GM19023 (cell line): ENCODE data around the gene SH3RF3.

ENCODE experiments used
- ATAC-seq: cut with Tn5 transposase; IDR thresholded peaks from one replicate; pipeline ENCODE4 v1.9.1; 2021; ENCODE audit warnings: mild to moderate bottlenecking, moderate library complexity; ENCODE audit not compliant: unreplicated experiment

The SH3RF3 gene

GRCh38 chr2:109371481-109372170 is 242.6 kb downstream of the SH3RF3 start:
- ATAC-seq = no peak

DNA sequence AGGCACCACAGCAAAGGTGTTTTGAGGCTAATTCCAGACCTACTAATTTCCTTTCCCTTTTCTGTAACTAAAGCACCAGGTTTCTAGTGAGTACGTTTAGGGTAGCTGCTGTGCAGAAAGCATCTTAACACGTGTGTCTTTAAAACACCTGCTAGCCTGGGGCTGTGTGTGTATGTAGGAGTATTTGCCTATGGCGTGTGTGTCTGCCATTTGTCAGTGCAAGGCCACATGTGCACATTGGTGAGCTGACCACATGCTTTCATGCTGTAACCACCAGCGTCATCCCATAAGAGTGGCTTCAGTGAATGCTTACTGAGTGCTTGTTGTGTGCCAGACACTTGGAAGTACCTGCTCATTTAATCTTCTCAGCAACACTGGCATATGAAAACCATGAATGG is 243.2 kb downstream of the SH3RF3 start:
- no peak for ATAC-seq

- no peak for ATAC-seq
These were observed 243.6 kb downstream of the SH3RF3 start for GRCh38 chr2:109372614-109373013.

- no peak for ATAC-seq
These were observed 245.0 kb downstream of the SH3RF3 start for GRCh38 chr2:109373791-109374547.

- ATAC-seq = no peak
These were observed 245.6 kb downstream of the SH3RF3 start for GRCh38 chr2:109374548-109375130.

GRCh38 chr2:109375131-109375561 is 246.1 kb downstream of the SH3RF3 start:
- no peak for ATAC-seq

GRCh38 chr2:109375656-109376055 is 246.7 kb downstream of the SH3RF3 start:
- no peak for ATAC-seq

GRCh38 chr2:109376115-109376514 is 247.1 kb downstream of the SH3RF3 start:
- ATAC-seq = no peak

DNA sequence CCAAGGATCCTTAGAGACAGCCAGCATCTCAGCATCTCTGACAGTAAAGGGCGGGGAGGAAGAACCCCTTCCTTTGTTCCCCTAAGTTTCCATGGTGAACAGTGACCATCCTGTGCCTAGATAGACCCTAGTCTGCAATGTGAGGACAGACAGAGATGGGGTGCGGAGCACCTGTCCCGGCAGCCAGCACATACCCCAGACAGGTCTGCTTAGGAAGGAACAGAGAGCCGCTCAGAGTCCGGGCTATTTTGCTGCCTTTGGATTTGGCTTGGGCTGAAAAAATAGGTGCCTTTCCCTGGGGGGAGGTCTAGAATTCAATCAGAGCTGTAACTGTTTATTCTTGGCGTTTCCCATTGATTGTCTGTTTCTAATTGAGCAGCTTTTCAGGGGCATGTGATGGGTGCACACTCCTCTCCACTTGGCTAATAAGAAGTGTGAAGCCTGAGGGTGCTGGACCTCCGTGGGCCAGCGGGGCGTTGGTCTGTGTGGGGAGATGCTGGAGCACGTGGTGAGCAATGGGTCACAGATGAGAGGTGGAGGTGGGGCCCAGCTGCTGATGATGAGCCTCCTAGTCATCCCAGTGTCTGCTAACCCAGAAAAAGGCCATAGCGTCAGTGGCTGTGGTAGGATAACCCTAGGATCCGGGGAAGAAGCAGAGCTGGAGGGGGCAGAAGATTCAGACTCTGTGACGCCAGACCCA is 247.9 kb downstream of the SH3RF3 start:
- no peak for ATAC-seq

DNA sequence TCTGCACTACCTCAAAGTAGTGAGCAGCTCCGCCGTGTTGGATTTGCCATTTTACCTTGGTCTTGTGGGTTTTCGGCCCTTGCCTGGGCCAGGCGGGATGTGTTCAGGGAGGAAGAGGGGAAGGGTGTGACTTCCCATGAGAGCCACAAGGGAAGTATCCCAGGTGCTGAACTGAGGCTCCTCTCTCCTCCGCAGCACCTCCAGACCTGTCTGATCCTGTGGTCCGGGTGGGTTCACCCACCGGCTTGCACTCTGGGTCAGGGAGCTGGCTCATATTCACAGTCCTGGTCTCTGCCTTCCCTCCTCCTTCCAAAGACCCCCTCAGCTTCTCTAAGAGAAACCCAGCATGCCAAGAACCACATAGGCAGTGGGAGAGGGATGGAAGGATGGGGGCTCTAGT is 249.0 kb downstream of the SH3RF3 start:
- no peak for ATAC-seq

- ATAC-seq = no peak
These were observed 249.7 kb downstream of the SH3RF3 start for GRCh38 chr2:109378682-109379081.

- no peak for ATAC-seq
These were observed 250.5 kb downstream of the SH3RF3 start for GRCh38 chr2:109379507-109379906.

GRCh38 chr2:109380502-109381326 is 251.7 kb downstream of the SH3RF3 start:
- ATAC-seq = no peak

- ATAC-seq = no peak
These were observed 252.4 kb downstream of the SH3RF3 start for GRCh38 chr2:109381327-109381820.

GRCh38 chr2:109382226-109382895 is 253.4 kb downstream of the SH3RF3 start:
- no peak for ATAC-seq

GRCh38 chr2:109382951-109383350 is 253.9 kb downstream of the SH3RF3 start:
- no peak for ATAC-seq

DNA sequence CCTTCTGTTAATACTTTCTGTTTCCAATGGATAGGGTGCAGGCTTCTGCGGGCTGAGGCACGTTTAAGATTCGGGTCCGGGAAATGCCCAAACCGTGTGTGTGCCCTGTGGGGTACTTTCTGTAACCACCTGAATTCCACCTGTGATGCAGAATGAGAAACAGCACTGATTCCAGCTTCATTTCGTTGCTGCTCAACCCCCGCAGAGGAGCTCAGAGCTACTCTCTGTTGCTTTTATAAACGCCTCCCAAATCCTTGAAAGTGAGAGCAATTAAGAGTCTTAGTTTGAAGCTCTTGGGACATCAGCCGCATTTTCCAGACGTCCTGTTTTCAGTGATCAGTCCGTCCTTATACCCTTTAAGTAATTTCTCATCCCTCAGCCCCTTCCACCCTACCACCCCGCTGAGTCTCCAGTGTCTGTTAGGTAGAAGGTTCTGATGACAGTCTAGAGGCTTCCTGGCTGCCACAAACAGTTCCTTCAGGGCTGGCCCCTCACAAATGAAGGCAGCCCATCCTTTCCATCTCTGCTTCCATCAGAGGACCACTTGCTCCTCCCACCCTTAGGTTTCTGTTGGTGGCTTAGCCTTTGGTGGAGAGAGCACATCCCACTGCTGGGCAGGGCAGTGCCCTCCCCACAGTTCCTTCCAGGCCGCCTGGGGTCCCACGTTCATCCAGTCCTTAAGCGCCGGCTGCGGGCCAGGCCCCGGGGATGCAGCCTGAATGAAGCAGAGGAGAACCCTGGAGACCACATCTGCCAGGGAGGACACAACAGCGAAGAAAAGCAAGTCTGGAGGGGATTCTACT is 254.7 kb downstream of the SH3RF3 start:
- no peak for ATAC-seq

DNA sequence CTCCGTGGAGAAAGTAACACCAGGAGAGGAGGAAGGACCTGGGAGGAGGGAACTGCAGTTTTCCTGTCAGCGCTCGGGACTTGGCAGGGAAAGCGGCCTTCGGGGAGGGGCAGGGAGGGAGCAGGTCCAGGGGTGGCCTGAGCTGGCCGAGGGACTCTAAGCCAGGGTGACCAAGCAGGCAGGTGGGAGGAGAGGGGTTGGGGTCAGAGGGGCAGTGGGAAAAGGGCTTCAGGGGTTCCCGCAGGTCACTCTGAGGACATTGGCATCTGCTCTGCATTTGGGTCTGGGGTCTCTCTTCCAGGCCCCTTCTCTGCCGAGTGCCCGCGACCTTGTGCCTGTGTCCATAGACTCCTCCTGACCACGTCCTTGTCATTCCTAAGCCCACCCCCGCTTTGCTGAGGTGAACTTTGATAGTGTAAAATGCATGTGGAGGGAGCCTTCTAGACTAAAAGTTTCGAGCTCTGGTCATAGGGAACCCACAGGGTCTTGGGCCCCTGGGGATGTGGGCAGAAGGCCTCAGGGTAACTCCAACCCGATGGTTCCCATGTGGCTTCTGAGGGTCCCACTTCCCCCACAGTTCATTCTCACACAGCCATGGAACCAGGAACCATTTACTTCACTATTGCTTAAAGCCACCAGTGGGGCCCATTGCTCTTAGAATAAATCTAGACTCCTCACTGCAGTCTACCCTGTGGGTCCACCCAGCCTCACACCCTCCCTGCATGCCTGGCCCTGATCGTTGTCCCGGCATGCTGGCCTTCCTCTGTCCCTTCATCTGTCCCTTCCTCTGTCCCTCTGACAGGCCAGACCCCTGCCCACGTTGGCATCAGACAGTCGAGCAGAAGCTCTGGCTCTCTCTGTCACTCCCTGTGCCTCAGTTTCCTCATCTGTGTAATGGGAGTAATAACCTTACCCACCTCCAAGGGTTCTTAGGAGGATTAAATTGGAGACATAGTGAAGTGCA is 255.6 kb downstream of the SH3RF3 start:
- no peak for ATAC-seq
